PC-3 (cell line): Measurements from ENCODE around the gene EXOC6. TPM values are rescaled to one million over a fixed set of nuclear protein-coding genes. Genes with fewer than 3 reads are reported as not detected.

ENCODE experiments used
- ATAC-seq: fragments of 200-7000 bp; cut with Tn5 transposase; 2 replicates; pipeline ENCODE4 v1.9.1; 2020; ENCODE audit warnings: mild to moderate bottlenecking, moderate library complexity
- BruUV-seq: library from RNA; stranded (reverse); fragments of 400-500 nt; replicated peaks from 2 replicates; lab custom pipeline; 2021; lab: Mats Ljungman, UMichigan
- CTCF ChIA-PET: fragments of 300-600 bp; sonication (Branson Sonifier 250); formaldehyde crosslinking; loops from one replicate; lab custom pipeline; 2022; ENCODE audit warnings: antibody characterized with exemption; lab: Charles Lee
- POLR2A ChIA-PET: fragments of 300-600 bp; sonication (Branson Sonifier 250); formaldehyde crosslinking; loops from one replicate; lab custom pipeline; 2022; ENCODE audit warnings: antibody characterized with exemption; ENCODE audit not compliant: unreplicated experiment; lab: Charles Lee
- DNase-seq: peaks from one replicate; pipeline ENCODE4 v3.0.0-alpha.2; 2015
- H2AFZ ChIP-seq: fragments of 300-600 bp; sonication (generic); 2 replicates; pipeline ENCODE4 v1.6.0; 2016; ENCODE audit warnings: antibody characterized with exemption, low read length
- H3F3A ChIP-seq: fragments of 300-600 bp; sonication (generic); one replicate; pipeline ENCODE4 v1.6.0; 2017; ENCODE audit warnings: antibody characterized with exemption, low read length, control low read depth, mild to moderate bottlenecking; ENCODE audit not compliant: unreplicated experiment
- H3K27ac ChIP-seq: fragments of 300-600 bp; sonication (generic); 2 replicates; pipeline ENCODE4 v1.5.1; 2016; ENCODE audit warnings: mild to moderate bottlenecking, low read length
- H3K27me3 ChIP-seq: fragments of 300-600 bp; sonication (generic); 2 replicates; pipeline ENCODE4 v1.6.1; 2016; ENCODE audit warnings: low read length, mixed read lengths
- H3K36me3 ChIP-seq: fragments of 300-600 bp; sonication (generic); 2 replicates; pipeline ENCODE4 v1.6.1; 2016; ENCODE audit warnings: low read depth, mixed run types, low read length, mixed read lengths
- H3K4me1 ChIP-seq: fragments of 300-600 bp; sonication (generic); 2 replicates; pipeline ENCODE4 v1.5.1; 2016; ENCODE audit warnings: low read length; ENCODE audit not compliant: insufficient read depth
- H3K4me2 ChIP-seq: fragments of 300-600 bp; sonication (generic); 2 replicates; pipeline ENCODE4 v1.6.0; 2016; ENCODE audit warnings: low read length
- H3K4me3 ChIP-seq: fragments of 300-600 bp; sonication (generic); 2 replicates; pipeline ENCODE4 v1.5.1; 2016; ENCODE audit warnings: mild to moderate bottlenecking, low read length, mixed read lengths
- H3K79me2 ChIP-seq: fragments of 300-600 bp; sonication (generic); 2 replicates; pipeline ENCODE4 v1.6.1; 2017; ENCODE audit warnings: low read length, mixed read lengths
- H3K9ac ChIP-seq: fragments of 300-600 bp; sonication (generic); 2 replicates; pipeline ENCODE4 v1.6.0; 2016; ENCODE audit warnings: mild to moderate bottlenecking, low read length
- H3K9me2 ChIP-seq: fragments of 300-600 bp; sonication (generic); replicated peaks from 2 replicates; pipeline ENCODE4 v1.6.1; 2016; ENCODE audit warnings: mixed run types, low read length, mixed read lengths
- H3K9me3 ChIP-seq: fragments of 300-600 bp; sonication (generic); 2 replicates; pipeline ENCODE4 v1.6.1; 2016; ENCODE audit warnings: low read length, mixed read lengths
- H4K20me1 ChIP-seq: fragments of 300-600 bp; sonication (generic); 2 replicates; pipeline ENCODE4 v1.6.1; 2016; ENCODE audit warnings: low read length, mixed read lengths
- EZH2 ChIP-seq: fragments of 300-600 bp; sonication (generic); IDR thresholded peaks from one replicate; pipeline ENCODE4 v1.6.1; 2017; ENCODE audit warnings: antibody characterized with exemption, mild to moderate bottlenecking, low read length; ENCODE audit not compliant: unreplicated experiment
- EZH2phosphoT487 ChIP-seq: fragments of 300-600 bp; sonication (generic); IDR thresholded peaks from 2 replicates; pipeline ENCODE4 v1.6.1; 2018; ENCODE audit warnings: mild to moderate bottlenecking, antibody characterized with exemption, low read length, borderline replicate concordance
- intact Hi-C: fragments of 100-400 bp; cut with micrococcal nuclease; formaldehyde crosslinking; loops from 2 replicates; pipeline ENCODE4 v1.9.0; 2023
- total RNA-seq: library from RNA; depleted of rRNA; stranded (reverse); fragments of >200 nt; gene quantifications from 2 replicates; pipeline ENCODE4 v1.2.3, GENCODE V29; 2014
- TF ChIP-seq, protein P1 (sequence below): fragments of 300-600 bp; sonication (generic); conservative IDR thresholded peaks from 2 replicates; pipeline ENCODE4 v1.5.1; 2017; ENCODE audit warnings: antibody characterized with exemption, low read depth, mild to moderate bottlenecking, low read length

The EXOC6 gene
- total RNA-seq, 1 experiment from 2014 or later = 5.7 TPM

DNA sequence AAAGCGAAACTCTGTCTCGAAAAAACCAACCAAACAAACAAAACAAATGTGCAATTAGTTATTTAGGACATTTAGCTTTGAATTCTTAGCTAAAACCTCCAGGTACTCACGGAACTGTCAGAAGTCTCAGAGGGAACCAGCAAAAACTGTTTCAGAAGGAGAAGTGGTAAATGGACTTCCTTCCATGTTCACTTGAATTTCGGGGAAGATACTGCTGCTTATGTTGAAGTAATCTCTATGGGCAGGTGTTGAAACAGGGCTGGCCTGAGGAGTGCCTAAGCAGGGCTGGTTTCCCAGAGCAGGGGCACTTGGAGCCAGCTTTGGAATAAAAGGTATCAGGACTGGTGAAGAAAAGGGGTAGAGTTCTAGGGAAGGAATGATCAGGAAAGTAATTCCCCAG lies 2.4 kb upstream of the EXOC6 start:
- DNase-seq (no peak), ATAC-seq (no peak)
- Histone ChIP-seq H3K27ac (no peak overlapping the region), H3K9ac (no peak overlapping the region), H3F3A (no peaks in the 10 kb centered on the region), H3K36me3 (no peaks in the 10 kb centered on the region), H3K79me2 (peaks cover 14% of the 10 kb centered on the region), H3K9me2 (no peaks in the 10 kb centered on the region), H3K4me3 (no peak overlapping the region), H3K4me2 (no peak overlapping the region), H3K27me3 (no peaks in the 10 kb centered on the region), H4K20me1 (no peaks in the 10 kb centered on the region), H3K9me3 (no peaks in the 10 kb centered on the region), H3K4me1 (peaks cover 24% of the 10 kb centered on the region), H2AFZ (no peak overlapping the region)
- TF ChIP-seq EZH2phosphoT487 = no peak
- TF ChIP-seq, protein P1, sequence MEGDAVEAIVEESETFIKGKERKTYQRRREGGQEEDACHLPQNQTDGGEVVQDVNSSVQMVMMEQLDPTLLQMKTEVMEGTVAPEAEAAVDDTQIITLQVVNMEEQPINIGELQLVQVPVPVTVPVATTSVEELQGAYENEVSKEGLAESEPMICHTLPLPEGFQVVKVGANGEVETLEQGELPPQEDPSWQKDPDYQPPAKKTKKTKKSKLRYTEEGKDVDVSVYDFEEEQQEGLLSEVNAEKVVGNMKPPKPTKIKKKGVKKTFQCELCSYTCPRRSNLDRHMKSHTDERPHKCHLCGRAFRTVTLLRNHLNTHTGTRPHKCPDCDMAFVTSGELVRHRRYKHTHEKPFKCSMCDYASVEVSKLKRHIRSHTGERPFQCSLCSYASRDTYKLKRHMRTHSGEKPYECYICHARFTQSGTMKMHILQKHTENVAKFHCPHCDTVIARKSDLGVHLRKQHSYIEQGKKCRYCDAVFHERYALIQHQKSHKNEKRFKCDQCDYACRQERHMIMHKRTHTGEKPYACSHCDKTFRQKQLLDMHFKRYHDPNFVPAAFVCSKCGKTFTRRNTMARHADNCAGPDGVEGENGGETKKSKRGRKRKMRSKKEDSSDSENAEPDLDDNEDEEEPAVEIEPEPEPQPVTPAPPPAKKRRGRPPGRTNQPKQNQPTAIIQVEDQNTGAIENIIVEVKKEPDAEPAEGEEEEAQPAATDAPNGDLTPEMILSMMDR = no peak
- no peak for TF ChIP-seq EZH2
- ChIA-PET CTCF (interaction anchor here (0.6 kb wide), 1 partner anchor 66 kb away, joined by 3 read pairs; no protein-coding TSS in a partner anchor), POLR2A (interaction anchor here (0.9 kb wide), 1 partner anchor 102 kb away, joined by 4 read pairs; no protein-coding TSS in a partner anchor)
- no TSS peak for BruUV-seq
- intact Hi-C loops = no loop called here

DNA sequence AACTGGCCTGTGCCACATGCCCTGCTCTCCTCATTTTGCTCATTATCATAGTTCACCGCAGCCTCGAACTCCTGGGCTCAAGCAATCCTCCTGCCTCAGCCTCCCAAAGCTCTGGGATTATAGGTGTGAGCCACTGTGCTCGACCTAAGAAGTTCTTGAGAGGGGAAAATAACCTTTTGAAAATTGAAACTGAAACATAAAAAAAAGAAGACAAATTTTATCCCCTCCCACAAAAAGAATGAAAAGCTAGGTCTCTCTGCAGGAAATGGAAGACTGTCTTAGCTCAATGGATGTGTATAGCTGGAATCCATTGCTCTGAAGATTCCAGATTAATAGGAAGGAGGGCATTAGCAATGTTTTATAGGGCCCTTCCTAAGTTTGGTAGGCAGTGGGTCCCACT lies 2.0 kb upstream of the EXOC6 start:
- ChIA-PET CTCF (interaction anchor here (0.6 kb wide), 1 partner anchor 66 kb away, joined by 3 read pairs; no protein-coding TSS in a partner anchor), POLR2A (interaction anchor here (0.9 kb wide), 1 partner anchor 103 kb away, joined by 4 read pairs; no protein-coding TSS in a partner anchor)
- Histone ChIP-seq H3K79me2 (peaks cover 14% of the 10 kb centered on the region), H3K4me1 (peaks cover 24% of the 10 kb centered on the region), H2AFZ (no peak overlapping the region), H3K27me3 (no peaks in the 10 kb centered on the region), H3K9me3 (no peaks in the 10 kb centered on the region), H3K36me3 (no peaks in the 10 kb centered on the region), H3K9ac (no peak overlapping the region), H4K20me1 (no peaks in the 10 kb centered on the region), H3K27ac (no peak overlapping the region), H3K4me2 (no peak overlapping the region), H3K9me2 (no peaks in the 10 kb centered on the region), H3K4me3 (no peak overlapping the region), H3F3A (no peaks in the 10 kb centered on the region)
- DNase-seq (no peak), ATAC-seq (no peak)
- TF ChIP-seq EZH2phosphoT487 = no peak
- no peak for TF ChIP-seq EZH2
- TF ChIP-seq, protein P1 = no peak
- intact Hi-C loops = no loop called here
- no TSS peak for BruUV-seq

DNA sequence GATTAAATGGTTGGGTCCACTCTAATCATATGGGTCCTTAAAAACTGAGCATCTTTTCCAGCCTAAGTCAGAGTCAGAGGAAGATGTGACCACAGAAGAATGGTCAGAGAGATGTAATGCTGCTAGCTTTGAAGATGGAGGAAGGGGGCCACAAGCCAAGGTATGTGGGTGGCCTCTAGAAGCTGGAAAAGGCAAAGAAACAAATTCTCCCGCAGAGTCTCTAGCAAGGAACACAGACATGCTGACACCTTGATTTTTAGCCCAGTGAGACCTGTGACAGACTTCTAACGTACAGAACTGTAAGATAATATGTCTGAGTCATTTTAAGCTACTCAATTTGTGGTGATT lies 1.5 kb upstream of the EXOC6 start:
- no peak overlapping the region for H2AFZ ChIP-seq
- H4K20me1 ChIP-seq = no peaks in the 10 kb centered on the region
- DNase-seq = no peak
- H3K9ac ChIP-seq = no peak overlapping the region
- H3K79me2 ChIP-seq = peaks cover 14% of the 10 kb centered on the region
- H3K4me2 ChIP-seq = peak overlapping the region; percentile 99
- TF ChIP-seq, protein P1 = no peak
- TF ChIP-seq EZH2 = no peak
- no peak for TF ChIP-seq EZH2phosphoT487
- ATAC-seq = peak; percentile 11; the same call in 1 of the 2 replicates
- no TSS peak for BruUV-seq
- H3K36me3 ChIP-seq = no peaks in the 10 kb centered on the region
- H3K9me3 ChIP-seq = no peaks in the 10 kb centered on the region
- intact Hi-C loops = no loop called here
- CTCF ChIA-PET = no interaction called here
- no peaks in the 10 kb centered on the region for H3K27me3 ChIP-seq
- no peaks in the 10 kb centered on the region for H3K9me2 ChIP-seq
- POLR2A ChIA-PET = interaction anchor here (0.6 kb wide), 1 partner anchor 923 kb away, joined by 3 read pairs; the partner anchor contains the start of gene BTAF1
- no peaks in the 10 kb centered on the region for H3F3A ChIP-seq
- peak overlapping the region; percentile 59; the same call in 1 of the 2 replicates for H3K27ac ChIP-seq
- peaks cover 24% of the 10 kb centered on the region for H3K4me1 ChIP-seq
- 0 out of 2 replicates have a peak overlapping the region, but pooled peaks have one; percentile 93 for H3K4me3 ChIP-seq
